C4-2B (cell line): Measurements from ENCODE around the gene BMPR2.

Experiments used
- CTCF ChIP-seq: fragments of 450-650 bp; conservative IDR thresholded peaks from 2 replicates; pipeline ENCODE4 v1.5.1; 2017; ENCODE audit warnings: mild to moderate bottlenecking
- ZFX ChIP-seq: fragments of 450-650 bp; IDR thresholded peaks from 2 replicates; pipeline ENCODE4 v1.6.1; 2017

GRCh38 chr2:202488671-202489070 is 112.5 kb downstream of the BMPR2 start:
- TF ChIP-seq CTCF (no peak), ZFX (no peak)
